ENCODE data around the gene PAPOLA.

Gene PAPOLA

DNA sequence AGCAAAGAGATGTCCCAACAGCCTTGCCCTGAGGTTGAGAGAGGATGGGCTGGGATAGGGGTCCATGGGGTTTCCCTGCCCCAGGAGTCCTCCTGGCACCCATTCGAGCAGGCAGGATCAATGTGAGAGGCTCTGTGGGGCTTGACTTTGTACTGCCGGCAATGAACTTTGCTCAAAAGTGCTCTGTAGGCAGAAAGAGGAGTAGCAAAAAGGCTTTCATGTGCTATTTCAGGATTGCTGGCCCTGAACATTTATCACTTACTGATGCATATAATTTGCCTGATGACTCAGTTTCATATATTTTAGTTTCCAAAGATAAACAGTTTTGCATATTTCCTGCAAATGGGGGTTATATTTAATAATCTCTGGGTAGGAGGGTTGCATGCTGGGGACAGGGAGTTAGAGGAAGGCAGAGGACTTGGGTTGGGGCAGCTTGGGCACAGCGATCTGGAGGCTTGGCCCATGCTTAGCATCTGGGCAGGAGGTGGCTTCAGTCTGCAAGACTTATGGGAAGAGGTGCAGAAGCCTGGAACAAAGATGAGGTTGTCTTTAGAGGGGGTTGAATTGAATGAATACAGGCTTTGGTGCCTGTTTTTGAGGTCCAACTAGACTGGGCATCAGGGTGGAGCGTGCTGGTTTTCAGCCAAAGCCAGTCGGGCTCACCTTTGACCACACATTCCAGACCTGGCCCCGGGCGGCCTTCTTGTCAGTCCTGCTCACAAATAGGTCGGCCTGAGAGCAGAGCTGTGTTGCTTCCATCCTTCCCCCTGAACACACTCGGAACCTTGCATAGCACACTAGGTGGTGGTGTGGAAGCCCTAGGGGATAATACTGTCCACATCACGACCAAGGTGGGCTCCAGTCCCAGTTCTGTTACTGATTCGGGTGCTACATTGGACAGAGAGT lies 101.4 kb downstream of the PAPOLA start:
- Histone ChIP-seq H3K27me3 (no peaks in the 10 kb centered on the region), H3K9me3 (no peaks in the 10 kb centered on the region), H3K36me3 (no peaks in the 10 kb centered on the region), H3K4me3 (ENCODE audit: low read depth, low read length) (no peak overlapping the region), H3K4me1 (peaks cover 5% of the 10 kb centered on the region; the same call in 1 of the 2 replicates)
- no peak for DNase-seq
- TF ChIP-seq, protein P1, sequence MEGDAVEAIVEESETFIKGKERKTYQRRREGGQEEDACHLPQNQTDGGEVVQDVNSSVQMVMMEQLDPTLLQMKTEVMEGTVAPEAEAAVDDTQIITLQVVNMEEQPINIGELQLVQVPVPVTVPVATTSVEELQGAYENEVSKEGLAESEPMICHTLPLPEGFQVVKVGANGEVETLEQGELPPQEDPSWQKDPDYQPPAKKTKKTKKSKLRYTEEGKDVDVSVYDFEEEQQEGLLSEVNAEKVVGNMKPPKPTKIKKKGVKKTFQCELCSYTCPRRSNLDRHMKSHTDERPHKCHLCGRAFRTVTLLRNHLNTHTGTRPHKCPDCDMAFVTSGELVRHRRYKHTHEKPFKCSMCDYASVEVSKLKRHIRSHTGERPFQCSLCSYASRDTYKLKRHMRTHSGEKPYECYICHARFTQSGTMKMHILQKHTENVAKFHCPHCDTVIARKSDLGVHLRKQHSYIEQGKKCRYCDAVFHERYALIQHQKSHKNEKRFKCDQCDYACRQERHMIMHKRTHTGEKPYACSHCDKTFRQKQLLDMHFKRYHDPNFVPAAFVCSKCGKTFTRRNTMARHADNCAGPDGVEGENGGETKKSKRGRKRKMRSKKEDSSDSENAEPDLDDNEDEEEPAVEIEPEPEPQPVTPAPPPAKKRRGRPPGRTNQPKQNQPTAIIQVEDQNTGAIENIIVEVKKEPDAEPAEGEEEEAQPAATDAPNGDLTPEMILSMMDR (IDR thresholded peaks at IDR 0.05; ENCODE audit: low read depth, low read length) = no peak

DNA sequence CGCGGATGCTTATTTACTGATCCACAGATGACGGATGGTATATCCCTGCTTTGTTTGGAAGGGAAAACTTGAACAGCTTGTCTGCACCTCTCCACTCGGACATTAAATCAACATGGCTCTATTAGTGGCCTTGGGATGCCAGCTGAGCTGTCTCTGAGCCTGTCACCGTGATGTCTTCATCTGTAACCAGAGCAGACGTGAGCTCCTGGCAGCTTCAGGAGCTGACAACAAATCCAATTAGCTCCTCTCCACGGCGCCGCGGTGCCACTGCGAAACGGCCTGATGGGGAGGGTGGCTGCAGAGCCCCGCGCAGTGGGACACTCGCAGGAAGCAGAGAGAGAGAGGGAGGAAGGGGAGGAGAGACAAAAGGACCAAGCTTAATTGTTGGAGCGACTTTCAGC lies 112.3 kb downstream of the PAPOLA start:
- Histone ChIP-seq H3K4me1 (no peaks in the 10 kb centered on the region), H3K36me3 (no peaks in the 10 kb centered on the region), H3K4me3 (ENCODE audit: low read depth, low read length) (peak overlapping the region; percentile 54), H3K27me3 (no peaks in the 10 kb centered on the region; the same call in 1 of the 2 replicates), H3K9me3 (no peaks in the 10 kb centered on the region)
- TF ChIP-seq, protein P1 (IDR thresholded peaks at IDR 0.05; ENCODE audit: low read depth, low read length) = no peak
- DNase-seq = peak; percentile 62

DNA sequence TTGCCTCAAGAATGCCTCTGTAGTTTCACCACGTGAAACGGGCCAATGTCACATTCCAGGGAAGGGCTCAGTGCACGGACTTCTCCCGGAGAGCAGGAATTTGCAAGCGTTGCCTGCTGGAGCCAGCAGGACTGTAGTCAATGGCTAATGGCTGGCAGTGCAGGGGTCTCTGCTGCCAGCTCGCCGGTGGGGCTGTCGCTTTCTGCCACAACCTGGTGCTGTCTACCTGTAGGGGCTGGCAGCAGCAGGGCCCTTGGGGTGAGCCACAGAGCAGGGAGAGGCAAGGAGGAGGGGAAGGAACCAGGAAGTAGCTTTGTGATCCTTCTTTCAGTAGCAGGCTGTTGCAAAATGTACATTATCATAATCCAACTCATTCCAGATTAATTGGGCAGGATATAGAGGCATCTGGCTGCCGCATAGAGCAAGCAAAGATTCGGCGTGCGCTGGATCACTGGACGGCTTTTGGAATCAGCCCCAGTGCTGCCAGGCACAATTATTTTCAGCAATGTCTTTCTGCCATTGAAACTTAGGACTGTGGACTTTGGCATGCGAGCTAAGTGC lies 114.1 kb downstream of the PAPOLA start:
- Histone ChIP-seq H3K27me3 (no peaks in the 10 kb centered on the region; the same call in 1 of the 2 replicates), H3K9me3 (no peaks in the 10 kb centered on the region), H3K4me1 (no peaks in the 10 kb centered on the region), H3K36me3 (no peaks in the 10 kb centered on the region), H3K4me3 (ENCODE audit: low read depth, low read length) (no peak overlapping the region)
- peak; percentile 28 for DNase-seq
- TF ChIP-seq, protein P1 (IDR thresholded peaks at IDR 0.05; ENCODE audit: low read depth, low read length) = no peak
